ENCODE data around the gene CNOT10. TPM values are rescaled to one million over a fixed set of nuclear protein-coding genes. Genes with fewer than 3 reads are reported as not detected.

The CNOT10 gene
- total RNA-seq, 6 experiments from 2014 or later, result 10.6 to 36.3 (median 12.5) TPM

DNA sequence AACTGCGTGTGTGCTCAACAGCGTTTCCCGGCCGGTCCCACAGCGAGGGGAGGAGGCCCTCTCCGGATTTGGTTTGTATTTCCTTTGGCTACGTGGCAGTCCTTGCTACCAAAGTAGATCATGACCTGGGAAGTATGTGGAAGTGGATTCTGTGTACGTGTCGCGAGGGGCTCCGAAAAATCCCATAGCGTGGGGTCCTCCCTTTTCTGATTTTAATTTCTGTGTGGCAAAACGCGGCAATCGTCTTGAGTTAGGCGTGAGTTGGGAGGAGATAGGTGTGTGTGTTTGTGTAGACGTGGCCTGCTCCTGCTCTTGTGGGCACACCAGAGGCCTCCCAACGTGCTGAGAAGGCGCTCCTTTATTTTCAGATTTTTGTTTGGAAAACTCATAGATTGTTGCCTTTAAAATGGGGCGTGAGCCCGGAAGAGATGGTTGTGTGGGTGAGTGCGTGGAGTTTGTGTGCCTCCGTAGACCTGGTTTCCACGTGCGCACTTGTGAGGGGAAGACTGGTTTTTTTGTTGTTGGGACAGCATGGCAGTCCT lies 134.1 kb downstream of the CNOT10 start:
- ATAC-seq, result no peak
- H3K4me3 ChIP-seq, result no peak overlapping the region
- TF ChIP-seq POLR2A (IDR thresholded peaks at IDR 0.05), result no peak
- TF ChIP-seq, protein P1, sequence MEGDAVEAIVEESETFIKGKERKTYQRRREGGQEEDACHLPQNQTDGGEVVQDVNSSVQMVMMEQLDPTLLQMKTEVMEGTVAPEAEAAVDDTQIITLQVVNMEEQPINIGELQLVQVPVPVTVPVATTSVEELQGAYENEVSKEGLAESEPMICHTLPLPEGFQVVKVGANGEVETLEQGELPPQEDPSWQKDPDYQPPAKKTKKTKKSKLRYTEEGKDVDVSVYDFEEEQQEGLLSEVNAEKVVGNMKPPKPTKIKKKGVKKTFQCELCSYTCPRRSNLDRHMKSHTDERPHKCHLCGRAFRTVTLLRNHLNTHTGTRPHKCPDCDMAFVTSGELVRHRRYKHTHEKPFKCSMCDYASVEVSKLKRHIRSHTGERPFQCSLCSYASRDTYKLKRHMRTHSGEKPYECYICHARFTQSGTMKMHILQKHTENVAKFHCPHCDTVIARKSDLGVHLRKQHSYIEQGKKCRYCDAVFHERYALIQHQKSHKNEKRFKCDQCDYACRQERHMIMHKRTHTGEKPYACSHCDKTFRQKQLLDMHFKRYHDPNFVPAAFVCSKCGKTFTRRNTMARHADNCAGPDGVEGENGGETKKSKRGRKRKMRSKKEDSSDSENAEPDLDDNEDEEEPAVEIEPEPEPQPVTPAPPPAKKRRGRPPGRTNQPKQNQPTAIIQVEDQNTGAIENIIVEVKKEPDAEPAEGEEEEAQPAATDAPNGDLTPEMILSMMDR (IDR thresholded peaks at IDR 0.05), result no peak

DNA sequence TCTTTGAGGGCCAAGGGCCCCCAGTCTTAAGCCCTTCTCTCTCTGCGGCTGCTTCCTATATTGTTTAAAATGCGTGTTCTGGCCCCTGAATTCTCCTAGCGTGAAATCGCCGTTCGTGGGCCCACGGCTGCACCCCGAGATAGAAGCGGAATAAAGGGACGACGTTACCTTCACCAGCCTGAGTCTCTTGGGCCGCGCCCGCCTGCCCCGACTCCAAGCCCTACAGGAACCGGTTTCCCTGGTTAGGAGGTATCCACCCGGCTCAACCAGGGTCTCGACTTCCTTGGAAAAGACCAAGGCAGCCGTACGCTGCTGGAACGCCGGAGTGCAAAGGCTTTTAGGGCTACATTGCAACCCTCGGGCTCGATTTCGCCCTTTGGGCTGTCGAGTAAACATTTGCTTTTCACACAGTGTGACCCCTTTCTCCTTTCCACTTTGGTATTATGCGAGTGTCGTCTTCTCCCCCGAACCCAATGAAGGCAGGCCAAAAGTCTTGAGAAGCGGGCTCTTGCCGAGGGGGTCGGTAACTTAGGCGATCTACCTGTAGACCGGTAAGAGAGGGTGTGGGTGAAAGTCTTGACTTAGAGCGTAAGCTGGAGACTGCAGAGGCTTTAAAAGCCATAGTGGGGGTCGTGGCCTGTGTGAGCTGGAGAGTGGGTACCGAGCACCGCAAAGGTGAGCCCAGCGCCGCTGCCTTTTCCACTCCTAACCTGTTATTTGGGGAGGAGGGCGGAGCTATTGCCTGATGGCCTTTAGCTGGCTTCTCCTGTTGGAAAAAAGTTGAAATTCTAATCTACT lies 134.8 kb downstream of the CNOT10 start:
- intact Hi-C loops (cut with DNase I), result no loop called here
- peaks cover 6 to 48% of the 10 kb centered on the region in 2 donors for H3K27me3 ChIP-seq
- no peaks in the 10 kb centered on the region for H3K36me3 ChIP-seq
- DNase-seq (no peak), ATAC-seq (no peak)
- 18% methylated on average over 19 of the region's 41 CpGs for WGBS (ENCODE audit: insufficient coverage, low coverage, low lambda C conversion rate, missing lambda C conversion rate)
- H3K27ac ChIP-seq, result no peak overlapping the region
- peaks cover 0 to 19% (median 0%) of the 10 kb centered on the region in 4 donors for H3K4me1 ChIP-seq
- H3K4me3 ChIP-seq, result no peak overlapping the region
- no peaks in the 10 kb centered on the region for H3K9me3 ChIP-seq
- TF ChIP-seq POLR2A (IDR thresholded peaks at IDR 0.05), result no peak
- TF ChIP-seq, protein P1 (IDR thresholded peaks at IDR 0.05), result no peak

More for the DNA sequence above, 134.1 kb downstream of the CNOT10 start:
- no peaks in the 10 kb centered on the region for H3K9me3 ChIP-seq
- H3K27ac ChIP-seq, result no peak overlapping the region
- 14% methylated on average over 20 of the region's 25 CpGs for WGBS (ENCODE audit: insufficient coverage, low coverage, low lambda C conversion rate, missing lambda C conversion rate)
- H3K4me1 ChIP-seq, result peaks cover 0 to 19% (median 0%) of the 10 kb centered on the region in 4 donors
- intact Hi-C loops (cut with DNase I), result no loop called here
- no peak for DNase-seq
- peaks cover 6 to 48% of the 10 kb centered on the region in 2 donors for H3K27me3 ChIP-seq
- H3K36me3 ChIP-seq, result no peaks in the 10 kb centered on the region

DNA sequence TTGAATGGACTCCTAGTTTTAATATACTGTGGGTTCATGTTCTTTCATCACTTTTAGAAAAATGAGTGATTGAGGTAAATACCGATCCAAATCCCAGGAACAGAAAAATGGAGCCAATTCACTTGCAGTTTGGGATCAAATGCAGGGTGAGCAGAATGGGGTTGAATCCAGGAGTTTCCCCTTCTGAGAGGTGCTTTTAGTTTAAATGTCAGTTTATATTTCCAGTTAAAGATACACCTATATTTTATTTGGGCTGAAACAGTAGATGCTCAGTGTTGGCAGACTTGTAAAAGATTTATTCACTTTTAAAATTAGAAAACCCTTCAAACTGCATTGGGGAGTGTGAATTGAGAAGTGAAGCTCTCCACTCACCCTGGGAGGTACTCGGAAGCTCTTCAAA lies 135.4 kb downstream of the CNOT10 start:
- 42% methylated on average over 2 of the region's 2 CpGs for WGBS (ENCODE audit: insufficient coverage, low coverage, low lambda C conversion rate, missing lambda C conversion rate)
- ATAC-seq (no peak), DNase-seq (no peak)
- Histone ChIP-seq H3K36me3 (no peaks in the 10 kb centered on the region), H3K9me3 (no peaks in the 10 kb centered on the region), H3K4me3 (no peak overlapping the region), H3K27ac (no peak overlapping the region), H3K27me3 (peaks cover 6 to 48% of the 10 kb centered on the region in 2 donors), H3K4me1 (peaks cover 0 to 19% (median 0%) of the 10 kb centered on the region in 4 donors)
- TF ChIP-seq, protein P1 (IDR thresholded peaks at IDR 0.05), result no peak
- TF ChIP-seq POLR2A (IDR thresholded peaks at IDR 0.05), result no peak
- intact Hi-C loops (cut with DNase I), result no loop called here

DNA sequence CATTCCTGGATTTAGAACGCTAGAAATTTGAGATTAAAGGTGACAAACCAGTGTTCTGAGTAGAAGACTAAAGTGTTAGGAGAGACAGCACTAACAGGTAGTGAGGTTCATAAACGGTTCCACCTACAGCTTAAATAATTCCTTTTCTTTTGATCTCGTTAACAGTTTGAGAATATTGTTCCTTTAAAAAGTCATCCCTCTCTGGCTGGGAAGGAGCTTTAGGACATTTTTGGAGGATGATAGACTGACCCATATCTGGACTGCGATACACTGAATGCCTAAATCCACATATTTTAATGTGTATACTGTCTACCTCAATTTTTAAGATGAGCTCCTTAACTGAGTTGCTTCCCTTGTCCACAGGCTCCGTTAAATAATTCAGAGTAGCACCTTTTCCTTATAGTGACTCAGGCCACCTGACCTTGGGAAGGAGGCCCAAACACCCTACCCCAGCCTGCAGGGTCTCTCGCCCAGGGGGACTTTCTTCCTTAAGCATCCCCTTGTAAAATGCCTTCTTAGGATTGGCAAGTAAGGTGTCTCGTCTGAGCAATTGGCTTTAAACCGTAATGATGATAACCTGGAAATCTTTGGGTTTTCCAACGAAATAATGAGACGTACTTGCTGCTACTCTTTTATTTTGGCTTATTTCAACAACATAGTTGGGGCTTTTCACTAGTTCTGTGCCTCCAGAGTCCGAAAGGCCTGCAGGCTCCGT lies 136.1 kb downstream of the CNOT10 start:
- TF ChIP-seq, protein P1 (IDR thresholded peaks at IDR 0.05), result no peak
- no peak for TF ChIP-seq POLR2A (IDR thresholded peaks at IDR 0.05)
- peaks cover 6 to 48% of the 10 kb centered on the region in 2 donors for H3K27me3 ChIP-seq
- 45% methylated on average over 12 of the region's 12 CpGs for WGBS (ENCODE audit: insufficient coverage, low coverage, low lambda C conversion rate, missing lambda C conversion rate)
- H3K4me3 ChIP-seq, result no peak overlapping the region
- H3K9me3 ChIP-seq, result no peaks in the 10 kb centered on the region
- DNase-seq, result no peak
- H3K27ac ChIP-seq, result no peak overlapping the region
- peaks cover 0 to 19% (median 0%) of the 10 kb centered on the region in 4 donors for H3K4me1 ChIP-seq
- no peaks in the 10 kb centered on the region for H3K36me3 ChIP-seq
- no peak for ATAC-seq
- intact Hi-C loops (cut with DNase I), result no loop called here
